ENCODE results near the gene TSHZ3. TPM values are rescaled to one million over a fixed set of nuclear protein-coding genes. Genes with fewer than 3 reads are reported as not detected.

The TSHZ3 gene
- polyA plus RNA-seq, 6 donors from 2014 or later = not detected

GRCh38 chr19:31264041-31264778, 85.0 kb downstream of the TSHZ3 start:
- no peak overlapping the region for H3K4me3 Mint-ChIP-seq
- peaks cover 0 to 4% (median 0%) of the 10 kb centered on the region in 3 donors for H3K27me3 Mint-ChIP-seq
- peaks cover 0 to 5% (median 0%) of the 10 kb centered on the region in 7 donors for H3K9me3 Mint-ChIP-seq
- DNase-seq = no peak
- ATAC-seq (ENCODE audit: low read depth in 2 of 2) = no peak
- no peaks in the 10 kb centered on the region for H3K36me3 Mint-ChIP-seq
- H3K4me1 Mint-ChIP-seq = no peaks in the 10 kb centered on the region
- H3K27ac Mint-ChIP-seq = no peak overlapping the region

DNA sequence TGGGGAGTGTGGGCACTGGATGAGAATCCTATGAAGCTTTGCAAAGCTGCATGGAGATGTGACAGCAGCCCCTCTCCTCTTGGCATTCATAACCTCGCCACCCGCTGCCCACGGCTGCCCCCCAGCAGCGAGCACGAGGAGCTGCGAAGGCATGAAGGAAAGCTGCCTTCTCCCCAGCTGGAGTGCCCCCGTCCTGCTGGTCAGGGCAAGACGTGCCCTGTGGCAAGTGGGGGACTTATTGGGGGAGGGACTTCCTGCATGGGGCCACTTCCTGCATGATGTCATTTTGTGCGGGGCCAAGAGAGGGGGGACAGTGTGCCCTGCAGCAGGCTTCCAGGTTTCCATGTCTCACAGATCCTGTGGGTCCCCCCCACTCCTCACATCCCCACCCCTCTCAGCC, 85.9 kb downstream of the TSHZ3 start:
- no peaks in the 10 kb centered on the region for H3K36me3 Mint-ChIP-seq
- H3K9me3 Mint-ChIP-seq = peaks cover 0 to 5% (median 2%) of the 10 kb centered on the region in 7 donors
- peaks cover 0 to 4% (median 0%) of the 10 kb centered on the region in 3 donors for H3K27me3 Mint-ChIP-seq
- ATAC-seq (ENCODE audit: low read depth in 2 of 2) (no peak), DNase-seq (no peak)
- no peak overlapping the region for H3K27ac Mint-ChIP-seq
- no peaks in the 10 kb centered on the region for H3K4me1 Mint-ChIP-seq
- H3K4me3 Mint-ChIP-seq = no peak overlapping the region

- Mint-ChIP-seq H3K4me1 (no peaks in the 10 kb centered on the region), H3K27ac (no peak overlapping the region), H3K4me3 (no peak overlapping the region), H3K9me3 (peaks cover 0 to 4% (median 2%) of the 10 kb centered on the region in 7 donors), H3K27me3 (peaks cover 0 to 4% (median 0%) of the 10 kb centered on the region in 3 donors), H3K36me3 (no peaks in the 10 kb centered on the region)
- ATAC-seq (ENCODE audit: low read depth in 2 of 2) (no peak), DNase-seq (no peak)
These were observed 86.5 kb downstream of the TSHZ3 start for GRCh38 chr19:31262725-31263191.

GRCh38 chr19:31261603-31262212, 87.5 kb downstream of the TSHZ3 start:
- Mint-ChIP-seq H3K4me3 (no peak overlapping the region), H3K27me3 (peaks cover 0 to 4% (median 0%) of the 10 kb centered on the region in 3 donors), H3K27ac (no peak overlapping the region), H3K9me3 (peaks cover 0 to 2% (median 0%) of the 10 kb centered on the region in 7 donors), H3K4me1 (no peaks in the 10 kb centered on the region), H3K36me3 (no peaks in the 10 kb centered on the region)
- DNase-seq (no peak), ATAC-seq (ENCODE audit: low read depth in 2 of 2) (no peak)

GRCh38 chr19:31261019-31261602, 88.1 kb downstream of the TSHZ3 start:
- H3K9me3 Mint-ChIP-seq = peaks cover 0 to 2% (median 0%) of the 10 kb centered on the region in 7 donors
- H3K4me3 Mint-ChIP-seq = no peak overlapping the region
- H3K4me1 Mint-ChIP-seq = no peaks in the 10 kb centered on the region
- no peak overlapping the region for H3K27ac Mint-ChIP-seq
- H3K36me3 Mint-ChIP-seq = no peaks in the 10 kb centered on the region
- ATAC-seq (ENCODE audit: low read depth in 2 of 2) = no peak
- peaks cover 0 to 4% (median 0%) of the 10 kb centered on the region in 3 donors for H3K27me3 Mint-ChIP-seq
- DNase-seq = no peak

- peaks cover 0 to 2% (median 0%) of the 10 kb centered on the region in 7 donors for H3K9me3 Mint-ChIP-seq
- peaks cover 0 to 4% (median 0%) of the 10 kb centered on the region in 3 donors for H3K27me3 Mint-ChIP-seq
- no peak overlapping the region for H3K4me3 Mint-ChIP-seq
- no peaks in the 10 kb centered on the region for H3K4me1 Mint-ChIP-seq
- peak overlapping the region in 1 of 6 donors; percentile 1 for H3K27ac Mint-ChIP-seq
- no peak for ATAC-seq (ENCODE audit: low read depth in 2 of 2)
- no peaks in the 10 kb centered on the region for H3K36me3 Mint-ChIP-seq
- no peak for DNase-seq
These were observed 88.9 kb downstream of the TSHZ3 start for GRCh38 chr19:31260171-31260933.

- DNase-seq (no peak), ATAC-seq (ENCODE audit: low read depth in 2 of 2) (no peak)
- Mint-ChIP-seq H3K27me3 (peaks cover 0 to 4% (median 0%) of the 10 kb centered on the region in 3 donors), H3K9me3 (peaks cover 0 to 2% (median 0%) of the 10 kb centered on the region in 7 donors), H3K36me3 (no peaks in the 10 kb centered on the region), H3K4me3 (no peak overlapping the region), H3K4me1 (no peaks in the 10 kb centered on the region), H3K27ac (no peak overlapping the region)
These were observed 90.8 kb downstream of the TSHZ3 start for GRCh38 chr19:31258211-31259052.

DNA sequence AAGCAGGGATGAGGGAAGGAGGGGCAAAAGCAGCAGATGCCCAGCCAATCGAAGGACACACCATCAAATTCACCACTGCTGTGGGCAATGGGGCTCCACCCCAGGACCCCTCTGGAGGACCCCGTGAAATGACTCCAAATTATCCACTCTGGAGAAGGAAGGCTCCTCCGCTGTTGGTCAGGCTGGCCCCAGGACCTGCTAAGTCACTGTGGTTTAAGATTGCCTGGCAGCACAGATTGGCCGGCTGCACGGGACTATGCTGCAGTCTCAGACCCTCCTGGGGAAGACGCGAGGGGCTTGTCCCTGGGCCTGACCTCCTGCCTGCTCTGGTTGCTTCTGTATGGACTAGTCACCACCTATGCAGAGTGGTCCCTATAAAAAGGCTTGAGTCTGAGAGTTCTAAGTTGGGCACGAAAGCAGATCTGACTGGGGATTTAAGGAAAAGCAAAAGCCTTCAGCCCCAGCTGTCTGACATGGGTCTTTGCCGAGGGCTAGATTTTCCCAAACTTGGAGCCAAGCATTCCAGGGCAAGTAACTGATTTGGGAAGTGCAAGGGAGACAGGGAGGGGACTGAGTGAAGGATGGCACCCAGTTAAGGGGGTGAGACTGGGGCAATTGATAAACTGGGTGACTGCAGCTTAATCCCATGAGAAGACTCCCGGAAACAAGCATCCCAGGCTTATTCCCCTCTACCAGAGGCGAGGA, 91.7 kb downstream of the TSHZ3 start:
- Mint-ChIP-seq H3K4me3 (no peak overlapping the region), H3K27me3 (peaks cover 0 to 4% (median 0%) of the 10 kb centered on the region in 3 donors), H3K4me1 (no peaks in the 10 kb centered on the region), H3K9me3 (peaks cover 0 to 2% (median 0%) of the 10 kb centered on the region in 7 donors), H3K36me3 (no peaks in the 10 kb centered on the region), H3K27ac (no peak overlapping the region)
- no peak for DNase-seq
- ATAC-seq (ENCODE audit: low read depth in 2 of 2) = no peak

GRCh38 chr19:31257025-31257424, 92.2 kb downstream of the TSHZ3 start:
- Mint-ChIP-seq H3K36me3 (no peaks in the 10 kb centered on the region), H3K27ac (no peak overlapping the region), H3K27me3 (peaks cover 0 to 4% (median 0%) of the 10 kb centered on the region in 3 donors), H3K4me1 (no peaks in the 10 kb centered on the region), H3K4me3 (no peak overlapping the region), H3K9me3 (peaks cover 0 to 2% (median 0%) of the 10 kb centered on the region in 7 donors)
- no peak for ATAC-seq (ENCODE audit: low read depth in 2 of 2)
- no peak for DNase-seq

GRCh38 chr19:31256593-31256960, 92.7 kb downstream of the TSHZ3 start:
- ATAC-seq (ENCODE audit: low read depth in 2 of 2) = no peak
- H3K27ac Mint-ChIP-seq = no peak overlapping the region
- no peak overlapping the region for H3K4me3 Mint-ChIP-seq

GRCh38 chr19:31255831-31256592, 93.2 kb downstream of the TSHZ3 start:
- H3K9me3 Mint-ChIP-seq = peaks cover 0 to 2% (median 0%) of the 10 kb centered on the region in 7 donors
- H3K4me1 Mint-ChIP-seq = no peaks in the 10 kb centered on the region
- peaks cover 0 to 4% (median 0%) of the 10 kb centered on the region in 3 donors for H3K27me3 Mint-ChIP-seq
- DNase-seq (no peak), ATAC-seq (ENCODE audit: low read depth in 2 of 2) (no peak)
- no peak overlapping the region for H3K27ac Mint-ChIP-seq
- peak overlapping the region in 1 of 8 donors; percentile 9 for H3K4me3 Mint-ChIP-seq
- no peaks in the 10 kb centered on the region for H3K36me3 Mint-ChIP-seq

More at GRCh38 chr19:31256593-31256960, 92.7 kb downstream of the TSHZ3 start:
- peaks cover 0 to 4% (median 0%) of the 10 kb centered on the region in 3 donors for H3K27me3 Mint-ChIP-seq
- peaks cover 0 to 2% (median 0%) of the 10 kb centered on the region in 7 donors for H3K9me3 Mint-ChIP-seq
- no peaks in the 10 kb centered on the region for H3K36me3 Mint-ChIP-seq
- no peaks in the 10 kb centered on the region for H3K4me1 Mint-ChIP-seq
- no peak for DNase-seq

All from naive B cell (primary cell).